CD4-positive, alpha-beta T cell (primary cell): ENCODE data around the gene IVNS1ABP. TPM values are rescaled to one million over a fixed set of nuclear protein-coding genes. Genes with fewer than 3 reads are reported as not detected.
A peak's percentile ranks its signal among the peaks of the same experiment; 100 is the strongest.
"Not testable (repeated sequence)": the region's sequence is repeated elsewhere in the genome, so short reads cannot be mapped to it uniquely, and the experiment has no call there.

Experiments
- ATAC-seq: fragments of 200-7000 bp; cut with Tn5 transposase; one replicate; pipeline ENCODE4 v1.10.0; 2022; ENCODE audit warnings: mild to moderate bottlenecking; ENCODE audit not compliant: poor library complexity
- CTCF ChIA-PET: fragments of 350-600 bp; sonication (Branson Sonifier 250); formaldehyde crosslinking; loops from one replicate; lab custom pipeline; 2021; ENCODE audit warnings: antibody characterized with exemption, inconsistent platforms; lab: Charles Lee
- POLR2A ChIA-PET: fragments of 350-600 bp; sonication (Branson Sonifier 250); formaldehyde crosslinking; loops from one replicate; lab custom pipeline; 2021; ENCODE audit warnings: antibody characterized with exemption, inconsistent platforms; lab: Charles Lee
- DNase-seq, 14 experiments: peaks; one replicate each; pipeline ENCODE4 v3.0.0-alpha.2; 2013 to 2020; ENCODE audit warnings: mixed read lengths in 2 of 14
- H3K27ac ChIP-seq, 2 donors: one replicate each; pipeline versions ENCODE4 v1.5.1 to v1.7.0; 2013; ENCODE audit warnings: low read length in 2 of 2, low read depth in 1 of 2, mild to moderate bottlenecking in 1 of 2
- H3K27me3 ChIP-seq, 2 experiments: 1 replicate in 1 of 2; 2 replicates in 1 of 2; pipeline versions ENCODE4 v1.6.1 to v1.7.0; 2013; ENCODE audit warnings: low read length in 2 of 2, control low read depth in 1 of 2, mild to moderate bottlenecking in 1 of 2, moderate library complexity in 1 of 2; ENCODE audit not compliant: insufficient read depth in 2 of 2, control insufficient read depth in 1 of 2
- H3K36me3 ChIP-seq: one replicate; pipeline ENCODE4 v1.6.1; 2013; ENCODE audit warnings: low read length, control low read depth; ENCODE audit not compliant: insufficient read depth
- H3K4me1 ChIP-seq: one replicate; pipeline ENCODE4 v1.6.1; 2013; ENCODE audit warnings: low read length, control low read depth; ENCODE audit not compliant: insufficient read depth
- H3K4me3 ChIP-seq: one replicate; pipeline ENCODE4 v1.5.1; 2013; ENCODE audit warnings: mild to moderate bottlenecking, low read length, moderate library complexity
- H3K9me3 ChIP-seq, 2 experiments: 1 replicate in 1 of 2; 2 replicates in 1 of 2; pipeline versions ENCODE4 v1.6.1 to v1.7.0; 2013; ENCODE audit warnings: low read length in 2 of 2, mild to moderate bottlenecking in 2 of 2, control low read depth in 1 of 2, moderate library complexity in 1 of 2; ENCODE audit not compliant: control insufficient read depth in 1 of 2, insufficient read depth in 1 of 2
- H3K27ac Mint-ChIP-seq: one replicate; pipeline ENCODE4 v1.8.0; 2020; ENCODE audit warnings: mixed read lengths
- H3K27me3 Mint-ChIP-seq: one replicate; pipeline ENCODE4 v1.8.0; 2021; ENCODE audit warnings: mixed read lengths
- H3K36me3 Mint-ChIP-seq: one replicate; pipeline ENCODE4 v1.8.0; 2021; ENCODE audit warnings: low read depth, mixed read lengths
- H3K4me1 Mint-ChIP-seq: one replicate; pipeline ENCODE4 v1.8.0; 2021; ENCODE audit warnings: low read depth, mixed read lengths
- H3K4me3 Mint-ChIP-seq: one replicate; pipeline ENCODE4 v1.8.0; 2020; ENCODE audit warnings: mild to moderate bottlenecking, mixed read lengths
- H3K9me3 Mint-ChIP-seq: one replicate; pipeline ENCODE4 v1.8.0; 2020; ENCODE audit warnings: mixed read lengths
- CTCF ChIP-seq: fragments of 200-600 bp; IDR thresholded peaks from one replicate; pipeline ENCODE4 v1.8.0; 2022; ENCODE audit warnings: antibody characterized with exemption, mild to moderate bottlenecking
- intact Hi-C, 2 experiments: fragments of 100-400 bp; cut with DNase I in 1 of 2; cut with micrococcal nuclease in 1 of 2; formaldehyde crosslinking; loops; one replicate each; pipeline versions ENCODE4 v1.15.1 to v1.9.0; 2023 to 2025; cut with DNase I, micrococcal nuclease
- polyA plus RNA-seq, 2 donors: library from polyadenylated mRNA; unstranded; fragments of 120-200 nt; gene quantifications; one replicate each; pipeline ENCODE4 v1.2.1, GENCODE V29; 2013
- total RNA-seq, 174 experiments: library from RNA in 2 of 174; stranded (reverse) in 2 of 174; gene quantifications; one replicate each; pipeline ENCODE4 v1.2.3 and lab custom pipeline; 2021 to 2026

Gene IVNS1ABP
- total RNA-seq, result 100 to 1,000 TPM; 234 to 254 TPM
- polyA plus RNA-seq (2013, experiment 1 of 2), result 145 TPM
- polyA plus RNA-seq (2013, experiment 2 of 2), result 193 TPM
- total RNA-seq (lab: John Stamatoyannopoulos, UW), result 139 to 1,023 (median 400) reads per million in 172 experiments

- Mint-ChIP-seq H3K9me3 (no peaks in the 10 kb centered on the region), H3K27me3 (no peaks in the 10 kb centered on the region), H3K36me3 (peaks cover 33% of the 10 kb centered on the region), H3K27ac (peak within 1 kb of the TSS; percentile 98), H3K4me1 (peaks cover 54% of the 10 kb centered on the region), H3K4me3 (peak within 1 kb of the TSS; percentile 95)
- ChIA-PET CTCF (interaction anchor here (0.6 to 3.2 kb wide), 16 partner anchors 9 to 1058 kb away, joined by 3 to 26 read pairs (median 4); partner anchors contain the start of genes ODR4 and TPR), POLR2A (interaction anchor here (0.7 to 4.3 kb wide), 53 partner anchors 8 to 1058 kb away, joined by 3 to 69 read pairs (median 4); partner anchors contain the start of genes RNF2, SWT1, TPR and TRMT1L)
- DNase-seq (peak; percentile 94 to 99 (median 96)), ATAC-seq (peak; percentile 68)
- Histone ChIP-seq H3K36me3 (no peaks in the 10 kb centered on the region), H3K9me3 (no peaks in the 10 kb centered on the region), H3K27me3 (no peaks in the 10 kb centered on the region), H3K27ac (peak within 1 kb of the TSS; percentile 98 to 100), H3K4me1 (peaks cover 17% of the 10 kb centered on the region), H3K4me3 (peak within 1 kb of the TSS; percentile 88)
- intact Hi-C loops, result loop anchor here (1.0 to 10.0 kb wide), 11 partner anchors 36 to 1060 kb away; partner anchors contain the start of genes EDEM3 (in 1 of the 2), ODR4 (in 1 of the 2), RNF2 (in 1 of the 2) and SWT1 (in 1 of the 2)
- TF ChIP-seq CTCF, result peak; percentile 43
Measured at GRCh38 chr1:185317034-185317885, at the start of gene IVNS1ABP. IVNS1ABP (minus strand) TSS chr1:185317243; CDS start chr1:185309493, 7,750 bp downstream.

- Mint-ChIP-seq H3K27ac (no peak overlapping the region), H3K4me3 (no peak overlapping the region), H3K9me3 (peaks cover 11% of the 10 kb centered on the region), H3K4me1 (no peaks in the 10 kb centered on the region), H3K27me3 (no peaks in the 10 kb centered on the region), H3K36me3 (no peaks in the 10 kb centered on the region)
- no peaks in the 10 kb centered on the region for H3K36me3 ChIP-seq
- no peaks in the 10 kb centered on the region for H3K9me3 ChIP-seq
- TF ChIP-seq CTCF, result no peak
- intact Hi-C loops, result no loop called here
- ChIA-PET CTCF (no interaction called here), POLR2A (interaction anchor here (1.2 kb wide), 1 partner anchor 61 kb away, joined by 4 read pairs; no protein-coding TSS in a partner anchor)
- no peak for ATAC-seq
- H3K27ac ChIP-seq, result no peak overlapping the region
- DNase-seq, result no peak
- H3K4me3 ChIP-seq, result no peak overlapping the region
- no peaks in the 10 kb centered on the region for H3K27me3 ChIP-seq
- no peaks in the 10 kb centered on the region for H3K4me1 ChIP-seq
Measured at GRCh38 chr1:185365951-185366350, 48.9 kb upstream of the IVNS1ABP start.

GRCh38 chr1:185364528-185364927 is 47.5 kb upstream of the IVNS1ABP start:
- H3K27ac ChIP-seq, H3K4me3 ChIP-seq, H3K9me3 ChIP-seq, H3K36me3 Mint-ChIP-seq, H3K36me3 ChIP-seq, DNase-seq, H3K27ac Mint-ChIP-seq, POLR2A ChIA-PET, ATAC-seq, intact Hi-C loops, H3K27me3 ChIP-seq, H3K27me3 Mint-ChIP-seq, H3K4me1 Mint-ChIP-seq, H3K4me3 Mint-ChIP-seq, H3K4me1 ChIP-seq: not testable (repeated sequence)
- CTCF ChIA-PET, result interaction anchor here (1.7 kb wide), 1 partner anchor 9 kb away, joined by 3 read pairs; no protein-coding TSS in a partner anchor
- H3K9me3 Mint-ChIP-seq, result peaks cover 13% of the 10 kb centered on the region
